K562 (cell line): ENCODE data around the gene AJM1. TPM values are rescaled to one million over a fixed set of nuclear protein-coding genes. Genes with fewer than 3 reads are reported as not detected.

Experiments
- CREB3L1 ChIP-seq: fragments of 450-650 bp; IDR thresholded peaks from 2 replicates; pipeline ENCODE4 v1.6.1; 2014; ENCODE audit warnings: low read depth, mild to moderate bottlenecking, moderate library complexity, borderline replicate concordance
- CTCF ChIP-seq, 3 experiments: IDR thresholded peaks in 2 of 3; conservative IDR thresholded peaks in 1 of 3; 2 replicates each; pipeline ENCODE4 v1.5.1; 2011 to 2012; ENCODE audit warnings: low read length in 3 of 3, mild to moderate bottlenecking in 3 of 3, control low read depth in 2 of 3, improper control_type of control experiment in 1 of 3, inconsistent platforms in 1 of 3, low read depth in 1 of 3, mixed read lengths in 1 of 3, moderate library complexity in 1 of 3; ENCODE audit not compliant: insufficient read depth in 2 of 3
- E2F3 ChIP-seq: fragments of 250-450 bp; sonication (Bioruptor Pico); IDR thresholded peaks from 2 replicates; pipeline ENCODE4 v1.4.0; 2020; ENCODE audit warnings: mild to moderate bottlenecking
- E2F4 ChIP-seq: sonication (generic); formaldehyde crosslinking; IDR thresholded peaks from 2 replicates; pipeline ENCODE4 v1.8.0; 2022; ENCODE audit warnings: mild to moderate bottlenecking, low read depth, missing genetic modification reagents
- ELF4 ChIP-seq: fragments of 450-650 bp; formaldehyde crosslinking; IDR thresholded peaks from 2 replicates; pipeline ENCODE4 v1.4.0; 2022; ENCODE audit warnings: missing genetic modification characterization
- HMG20A ChIP-seq: fragments of 450-650 bp; formaldehyde crosslinking; conservative IDR thresholded peaks from 2 replicates; pipeline ENCODE4 v1.4.0; 2020; ENCODE audit warnings: mild to moderate bottlenecking, mixed read lengths
- NEUROD1 ChIP-seq: fragments of 150-350 bp; IDR thresholded peaks from 2 replicates; pipeline ENCODE4 v1.6.1; 2014; ENCODE audit warnings: borderline replicate concordance, low read length, low read depth; ENCODE audit not compliant: partially characterized antibody
- NFIX ChIP-seq: fragments of 250-450 bp; sonication (Bioruptor Pico); IDR thresholded peaks from 2 replicates; pipeline ENCODE4 v1.4.0; 2020; ENCODE audit warnings: low read depth, mild to moderate bottlenecking, moderate library complexity
- RBBP5 ChIP-seq: fragments of 200-600 bp; sonication (generic); IDR thresholded peaks from 2 replicates; pipeline ENCODE4 v1.6.1; 2012; ENCODE audit warnings: borderline replicate concordance, mild to moderate bottlenecking, low read length, control low read depth, inconsistent platforms; ENCODE audit not compliant: insufficient read depth, poor library complexity, severe bottlenecking
- SMARCA4 ChIP-seq: fragments of 450-650 bp; IDR thresholded peaks from 2 replicates; pipeline ENCODE4 v1.6.1; 2016
- TCFL5 ChIP-seq: fragments of 250-450 bp; sonication (Bioruptor Pico); conservative IDR thresholded peaks from 2 replicates; pipeline ENCODE4 v1.6.1; 2021; ENCODE audit warnings: mild to moderate bottlenecking, moderate library complexity, matching md5 sums
- THAP12 ChIP-seq: fragments of 250-450 bp; sonication (Bioruptor Pico); IDR thresholded peaks from 2 replicates; pipeline ENCODE4 v1.9.0; 2021; ENCODE audit warnings: mild to moderate bottlenecking, inconsistent platforms
- UBTF ChIP-seq, 2 experiments: IDR thresholded peaks; 2 replicates each; pipeline ENCODE4 v1.6.1; 2012; ENCODE audit warnings: improper control_type of control experiment in 2 of 2, low read depth in 2 of 2, low read length in 2 of 2, borderline replicate concordance in 1 of 2
- ZNF146 ChIP-seq: IDR thresholded peaks from one replicate; pipeline ENCODE4 v1.6.1; 2018; ENCODE audit warnings: missing compliant biosample characterization; ENCODE audit not compliant: unreplicated experiment
- ZZZ3 ChIP-seq: fragments of 450-650 bp; IDR thresholded peaks from 2 replicates; pipeline ENCODE4 v1.6.1; 2016; ENCODE audit warnings: antibody characterized with exemption, mild to moderate bottlenecking, moderate library complexity
- polyA plus RNA-seq, 8 experiments: library from polyadenylated mRNA; depleted of rRNA in 4 of 8; stranded (reverse) in 5 of 8; unstranded in 3 of 8; fragments of >200 nt; fragmentation: Nextera tagmentation in 2 of 8; fragmentation: Illumina TruSeq in 1 of 8; extraction: Ambion mirVana in 2 of 8; extraction: Trizol in 1 of 8; gene quantifications; 2 replicates each; pipeline versions ENCODE4 v1.2.1 to v1.2.3, GENCODE V29; 2011 to 2014; ENCODE audit warnings: inconsistent platforms in 1 of 8, missing spikeins in 1 of 8
- total RNA-seq, 7 experiments: library from RNA; depleted of rRNA in 6 of 7; stranded (reverse); fragments of >200 nt in 6 of 7; fragmentation: Illumina TruSeq in 2 of 7; extraction: Trizol in 2 of 7; gene quantifications; 2 replicates each; pipeline versions ENCODE4 v1.2.1 to v1.2.3, GENCODE V29; 2011 to 2021; ENCODE audit warnings: low replicate concordance in 1 of 7
- TF ChIP-seq, protein P1 (sequence below): sonication (generic); formaldehyde crosslinking; IDR thresholded peaks from 2 replicates; pipeline ENCODE4 v1.8.0; 2022; ENCODE audit warnings: missing genetic modification reagents, mild to moderate bottlenecking, borderline replicate concordance

Gene AJM1
- total and polyA plus RNA-seq, 9 of the 15 experiments (the other 6 are each of a cell fraction or from before 2014, with no cell fraction given), result 0.01 to 3.7 (median 0.65) TPM; not detected in 1

GRCh38 chr9:136885950-136886578, 43.8 kb downstream of the AJM1 start, which contains the start of gene TRAF2 (continued):
- TF ChIP-seq RBBP5 (peak; percentile 58), CTCF (IDR thresholded peaks at IDR 0.05 in 2 of 3, conservative IDR thresholded peaks at IDR 0.05 in 1 of 3; ENCODE audit: insufficient read depth in 2 of 3, low read depth in 1 of 3, low read length in 3 of 3) (peak in 2 of 3 experiments; percentile 0 to 9; a peak in 1 of 6 replicates), ELF4 (CRISPR knock-in tag) (no peak), HMG20A (CRISPR knock-in tag) (no peak), E2F3 (CRISPR knock-in tag) (peak; percentile 57; the same call in 1 of the 2 replicates), ZNF146 (no peak), TCFL5 (no peak), SMARCA4 (no peak), UBTF (IDR thresholded peaks at IDR 0.05; ENCODE audit: borderline replicate concordance in 1 of 2, low read depth in 2 of 2, low read length in 2 of 2) (0 out of 4 replicates have a peak, but pooled peaks of 1 of the 2 experiments have one; percentile 25), CREB3L1 (peak; percentile 45; the same call in 1 of the 2 replicates), E2F4 (no peak), THAP12 (peak; percentile 71; the same call in 1 of the 2 replicates), ZZZ3 (no peak), NFIX (CRISPR knock-in tag) (no peak), NEUROD1 (peak; percentile 100)
- TF ChIP-seq, protein P1, sequence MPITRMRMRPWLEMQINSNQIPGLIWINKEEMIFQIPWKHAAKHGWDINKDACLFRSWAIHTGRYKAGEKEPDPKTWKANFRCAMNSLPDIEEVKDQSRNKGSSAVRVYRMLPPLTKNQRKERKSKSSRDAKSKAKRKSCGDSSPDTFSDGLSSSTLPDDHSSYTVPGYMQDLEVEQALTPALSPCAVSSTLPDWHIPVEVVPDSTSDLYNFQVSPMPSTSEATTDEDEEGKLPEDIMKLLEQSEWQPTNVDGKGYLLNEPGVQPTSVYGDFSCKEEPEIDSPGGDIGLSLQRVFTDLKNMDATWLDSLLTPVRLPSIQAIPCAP, result no peak
